SK-N-SH treated with all-trans-retinoic acid at 6 μM for 48 hours (cell line): ENCODE results near the gene NOS2.

Experiments
- CSRNP3 ChIP-seq: fragments of 250-450 bp; sonication (Bioruptor Pico); IDR thresholded peaks from 2 replicates; pipeline ENCODE4 v1.5.1; 2021; ENCODE audit warnings: mild to moderate bottlenecking, moderate library complexity
- ISL1 ChIP-seq: fragments of 250-450 bp; sonication (Bioruptor Pico); IDR thresholded peaks from 2 replicates; pipeline ENCODE4 v2.1.2; 2022; ENCODE audit warnings: mild to moderate bottlenecking, moderate library complexity
- PATZ1 ChIP-seq: fragments of 250-450 bp; sonication (Bioruptor Pico); IDR thresholded peaks from 2 replicates; pipeline ENCODE4 v1.8.0; 2020; ENCODE audit warnings: mild to moderate bottlenecking, moderate library complexity, borderline replicate concordance
- PPARA ChIP-seq: fragments of 250-450 bp; sonication (Bioruptor Pico); IDR thresholded peaks from 2 replicates; pipeline ENCODE4 v1.5.0; 2020; ENCODE audit warnings: mild to moderate bottlenecking, borderline replicate concordance
- TOX ChIP-seq: fragments of 250-450 bp; sonication (Bioruptor Pico); IDR thresholded peaks from 2 replicates; pipeline ENCODE4 v1.8.0; 2021; ENCODE audit warnings: mild to moderate bottlenecking, moderate library complexity, borderline replicate concordance
- ZFP3 ChIP-seq: fragments of 250-450 bp; sonication (Bioruptor Pico); IDR thresholded peaks from 2 replicates; pipeline ENCODE4 v1.5.0; 2020; ENCODE audit warnings: mild to moderate bottlenecking, moderate library complexity
- ZNF70 ChIP-seq: fragments of 450-650 bp; formaldehyde crosslinking; IDR thresholded peaks from 2 replicates; pipeline ENCODE4 v1.5.0; 2020; ENCODE audit warnings: mild to moderate bottlenecking, moderate library complexity

- TF ChIP-seq PPARA (CRISPR knock-in tag) (no peak), CSRNP3 (no peak), ZFP3 (CRISPR knock-in tag) (no peak), ZNF70 (CRISPR knock-in tag) (no peak), ISL1 (no peak), PATZ1 (no peak), TOX (CRISPR knock-in tag) (no peak)
These were observed 48.6 kb upstream of the NOS2 start for GRCh38 chr17:27848931-27849330.
